ENCODE measurements around the gene ABCC2. TPM values are rescaled to one million over a fixed set of nuclear protein-coding genes. Genes with fewer than 3 reads are reported as not detected.

Gene ABCC2
- total and polyA plus RNA-seq, 2 donors from 2014 or later: 2.3 to 15.4 TPM

DNA sequence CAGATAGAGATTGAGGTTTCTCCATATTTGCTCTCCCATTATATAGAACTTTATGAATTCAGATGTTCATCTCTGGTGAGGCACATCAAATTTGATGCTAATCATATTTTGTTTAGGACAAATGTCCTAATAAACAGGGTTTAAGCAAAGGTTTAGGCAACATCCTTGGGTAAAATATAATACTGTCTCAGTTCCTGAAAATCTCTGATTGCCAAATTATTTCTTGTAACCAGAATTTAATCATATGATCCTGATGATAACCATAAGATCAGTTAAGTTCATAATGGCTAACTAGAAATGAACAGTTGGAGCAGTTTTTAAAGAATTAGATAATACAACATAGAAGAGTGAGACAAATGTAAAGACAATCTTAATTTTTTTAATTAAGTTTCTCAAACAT lies 31.8 kb upstream of the ABCC2 start:
- intact Hi-C loops (cut with DNase I): no loop called here
- FAIRE-seq (peak; percentile 29), DNase-seq (no peak)
- Histone ChIP-seq H3K9me3 (ENCODE audit: control insufficient read depth in 2 of 3, insufficient read depth in 1 of 3, low read length in 3 of 3) (no peaks in the 10 kb centered on the region), H3K36me3 (ENCODE audit: control insufficient read depth in 2 of 3, insufficient read depth in 3 of 3, low read length in 3 of 3) (peaks cover 4 to 40% (median 11%) of the 10 kb centered on the region in 3 donors), H3K27me3 (ENCODE audit: control insufficient read depth, insufficient read depth, low read length) (no peaks in the 10 kb centered on the region), H3K4me1 (ENCODE audit: control insufficient read depth in 2 of 3, insufficient read depth in 2 of 3, low read depth in 1 of 3, low read length in 3 of 3) (no peaks in the 10 kb centered on the region), H3K27ac (ENCODE audit: low read depth in 2 of 2, low read length in 2 of 2) (no peak overlapping the region), H3K4me3 (ENCODE audit: low read length in 3 of 3) (no peak overlapping the region), H3K9ac (ENCODE audit: low read length in 3 of 3) (no peak overlapping the region)
- TF ChIP-seq, protein P1, sequence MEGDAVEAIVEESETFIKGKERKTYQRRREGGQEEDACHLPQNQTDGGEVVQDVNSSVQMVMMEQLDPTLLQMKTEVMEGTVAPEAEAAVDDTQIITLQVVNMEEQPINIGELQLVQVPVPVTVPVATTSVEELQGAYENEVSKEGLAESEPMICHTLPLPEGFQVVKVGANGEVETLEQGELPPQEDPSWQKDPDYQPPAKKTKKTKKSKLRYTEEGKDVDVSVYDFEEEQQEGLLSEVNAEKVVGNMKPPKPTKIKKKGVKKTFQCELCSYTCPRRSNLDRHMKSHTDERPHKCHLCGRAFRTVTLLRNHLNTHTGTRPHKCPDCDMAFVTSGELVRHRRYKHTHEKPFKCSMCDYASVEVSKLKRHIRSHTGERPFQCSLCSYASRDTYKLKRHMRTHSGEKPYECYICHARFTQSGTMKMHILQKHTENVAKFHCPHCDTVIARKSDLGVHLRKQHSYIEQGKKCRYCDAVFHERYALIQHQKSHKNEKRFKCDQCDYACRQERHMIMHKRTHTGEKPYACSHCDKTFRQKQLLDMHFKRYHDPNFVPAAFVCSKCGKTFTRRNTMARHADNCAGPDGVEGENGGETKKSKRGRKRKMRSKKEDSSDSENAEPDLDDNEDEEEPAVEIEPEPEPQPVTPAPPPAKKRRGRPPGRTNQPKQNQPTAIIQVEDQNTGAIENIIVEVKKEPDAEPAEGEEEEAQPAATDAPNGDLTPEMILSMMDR (IDR thresholded peaks at IDR 0.05; ENCODE audit: borderline replicate concordance, extremely low read depth, insufficient read depth): no peak

GRCh38 chr10:99754670-99755069 lies 27.8 kb upstream of the ABCC2 start:
- Histone ChIP-seq H3K4me1 (ENCODE audit: control insufficient read depth in 2 of 3, insufficient read depth in 2 of 3, low read depth in 1 of 3, low read length in 3 of 3) (no peaks in the 10 kb centered on the region), H3K36me3 (ENCODE audit: control insufficient read depth in 2 of 3, insufficient read depth in 3 of 3, low read length in 3 of 3) (peaks cover 2 to 47% (median 9%) of the 10 kb centered on the region in 3 donors), H3K9ac (ENCODE audit: low read length in 3 of 3) (no peak overlapping the region), H3K9me3 (ENCODE audit: control insufficient read depth in 2 of 3, insufficient read depth in 1 of 3, low read length in 3 of 3) (no peaks in the 10 kb centered on the region), H3K4me3 (ENCODE audit: low read length in 3 of 3) (no peak overlapping the region), H3K27ac (ENCODE audit: low read depth in 2 of 2, low read length in 2 of 2) (no peak overlapping the region), H3K27me3 (ENCODE audit: control insufficient read depth, insufficient read depth, low read length) (no peaks in the 10 kb centered on the region)
- TF ChIP-seq, protein P1 (IDR thresholded peaks at IDR 0.05; ENCODE audit: borderline replicate concordance, extremely low read depth, insufficient read depth): no peak
- no peak for FAIRE-seq
- no peak for DNase-seq
- intact Hi-C loops (cut with DNase I): no loop called here

DNA sequence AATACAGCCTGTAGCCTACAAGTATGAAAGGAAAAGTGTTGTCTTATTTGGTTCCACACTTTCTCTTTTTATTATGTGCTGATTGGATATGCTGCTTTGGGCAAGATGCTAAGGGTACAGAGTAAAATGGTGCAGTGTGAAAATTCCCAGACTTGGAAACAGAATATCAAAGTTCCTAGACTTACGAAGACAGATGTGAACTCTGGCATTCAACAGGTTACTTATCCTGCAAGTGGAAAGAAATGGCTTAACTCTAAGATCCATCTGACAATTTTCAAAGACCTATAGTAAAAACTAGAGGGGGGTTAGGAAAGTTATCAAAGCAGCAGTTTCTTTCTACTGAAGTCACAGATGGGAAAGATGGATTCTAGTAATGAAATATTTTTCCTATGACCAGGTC lies 26.3 kb upstream of the ABCC2 start:
- no peaks in the 10 kb centered on the region for H3K9me3 ChIP-seq (ENCODE audit: control insufficient read depth in 2 of 3, insufficient read depth in 1 of 3, low read length in 3 of 3)
- no peak overlapping the region for H3K4me3 ChIP-seq (ENCODE audit: low read length in 3 of 3)
- peaks cover 2 to 52% (median 12%) of the 10 kb centered on the region in 3 donors for H3K36me3 ChIP-seq (ENCODE audit: control insufficient read depth in 2 of 3, insufficient read depth in 3 of 3, low read length in 3 of 3)
- TF ChIP-seq, protein P1 (IDR thresholded peaks at IDR 0.05; ENCODE audit: borderline replicate concordance, extremely low read depth, insufficient read depth): no peak
- DNase-seq: no peak
- no peaks in the 10 kb centered on the region for H3K4me1 ChIP-seq (ENCODE audit: control insufficient read depth in 2 of 3, insufficient read depth in 2 of 3, low read depth in 1 of 3, low read length in 3 of 3)
- no peak overlapping the region for H3K27ac ChIP-seq (ENCODE audit: low read depth in 2 of 2, low read length in 2 of 2)
- no peak for FAIRE-seq
- no peak overlapping the region for H3K9ac ChIP-seq (ENCODE audit: low read length in 3 of 3)
- no peaks in the 10 kb centered on the region for H3K27me3 ChIP-seq (ENCODE audit: control insufficient read depth, insufficient read depth, low read length)
- intact Hi-C loops (cut with DNase I): no loop called here

All from kidney (tissue), 14 donors.